CD14-positive monocyte (primary cell): Measurements from ENCODE around the gene SIGLEC7. TPM values are rescaled to one million over a fixed set of nuclear protein-coding genes. Genes with fewer than 3 reads are reported as not detected.
A peak's percentile ranks its signal among the peaks of the same experiment; 100 is the strongest.

Experiments
- DNase-seq, 3 donors: peaks; one replicate each; pipeline ENCODE4 v3.0.0-alpha.2; 2011 to 2022
- H2AFZ ChIP-seq: 2 replicates; pipeline ENCODE4 v1.6.0; 2012; ENCODE audit warnings: mild to moderate bottlenecking, low read depth, low read length, inconsistent platforms; ENCODE audit not compliant: insufficient read depth, poor library complexity, severe bottlenecking
- H3K27ac ChIP-seq, 2 donors: 1 replicate in 1 of 2; 2 replicates in 1 of 2; pipeline ENCODE4 v1.5.1; 2012 to 2013; ENCODE audit warnings: low read length in 2 of 2, control low read depth in 1 of 2, inconsistent platforms in 1 of 2, low read depth in 1 of 2, mild to moderate bottlenecking in 1 of 2
- H3K27me3 ChIP-seq, 2 donors: one replicate each; pipeline versions ENCODE4 v1.6.0 to v1.6.1; 2011 to 2013; ENCODE audit warnings: low read length in 2 of 2; ENCODE audit not compliant: control insufficient read depth in 2 of 2, insufficient read depth in 2 of 2
- H3K36me3 ChIP-seq, 2 donors: replicated peaks in 1 of 2; 1 replicate in 1 of 2; 2 replicates in 1 of 2; pipeline versions ENCODE4 v1.5.1 to v1.6.1; 2012 to 2013; ENCODE audit warnings: low read length in 2 of 2, control low read depth in 1 of 2, inconsistent platforms in 1 of 2, mild to moderate bottlenecking in 1 of 2; ENCODE audit not compliant: insufficient read depth in 2 of 2, control insufficient read depth in 1 of 2
- H3K4me1 ChIP-seq, 2 donors: 1 replicate in 1 of 2; 2 replicates in 1 of 2; pipeline versions ENCODE4 v1.5.1 to v1.6.1; 2012 to 2013; ENCODE audit warnings: low read length in 2 of 2, control low read depth in 1 of 2, inconsistent platforms in 1 of 2, mild to moderate bottlenecking in 1 of 2, moderate library complexity in 1 of 2; ENCODE audit not compliant: insufficient read depth in 2 of 2, control insufficient read depth in 1 of 2
- H3K4me2 ChIP-seq: replicated peaks from 2 replicates; pipeline ENCODE3; 2012; ENCODE audit warnings: low read length, moderate library complexity, mild to moderate bottlenecking; ENCODE audit not compliant: poor library complexity, severe bottlenecking; ENCODE audit errors: extremely low read depth
- H3K4me3 ChIP-seq, 3 experiments: fragments of 200-600 bp in 1 of 3; sonication (generic) in 1 of 3; replicated peaks in 1 of 3; 1 replicate in 2 of 3; 2 replicates in 1 of 3; pipeline ENCODE4 v1.5.1; 2011 to 2013; ENCODE audit warnings: low read length in 3 of 3, mild to moderate bottlenecking in 3 of 3, control low read depth in 2 of 3, low read depth in 2 of 3, inconsistent platforms in 1 of 3, moderate library complexity in 1 of 3
- H3K79me2 ChIP-seq: 2 replicates; pipeline ENCODE4 v1.6.0; 2012; ENCODE audit warnings: mild to moderate bottlenecking, control low read depth, inconsistent platforms, low read length, moderate library complexity; ENCODE audit not compliant: insufficient read depth
- H3K9ac ChIP-seq: 2 replicates; pipeline ENCODE4 v1.6.0; 2017; ENCODE audit warnings: low read length, mild to moderate bottlenecking; ENCODE audit not compliant: insufficient read depth, poor library complexity, severe bottlenecking
- H3K9me3 ChIP-seq, 2 donors: replicated peaks in 1 of 2; 1 replicate in 1 of 2; 2 replicates in 1 of 2; pipeline versions ENCODE4 v1.5.1 to v1.6.1; 2012 to 2013; ENCODE audit warnings: low read length in 2 of 2, control low read depth in 1 of 2; ENCODE audit not compliant: control insufficient read depth in 1 of 2, insufficient read depth in 1 of 2
- H4K20me1 ChIP-seq: 2 replicates; pipeline ENCODE4 v1.6.0; 2012; ENCODE audit warnings: mild to moderate bottlenecking, low read length, control low read depth, moderate library complexity; ENCODE audit not compliant: insufficient read depth
- H3K27ac Mint-ChIP-seq, 7 donors: one replicate each; pipeline ENCODE4 v1.8.0; 2020; ENCODE audit warnings: mild to moderate bottlenecking in 7 of 7, mixed read lengths in 7 of 7, moderate library complexity in 6 of 7, inconsistent platforms in 2 of 7
- H3K27me3 Mint-ChIP-seq, 3 donors: one replicate each; pipeline ENCODE4 v1.8.0; 2021 to 2022; ENCODE audit warnings: low read depth in 3 of 3, mild to moderate bottlenecking in 3 of 3, mixed read lengths in 3 of 3, moderate library complexity in 3 of 3, inconsistent platforms in 1 of 3
- H3K36me3 Mint-ChIP-seq, 2 donors: one replicate each; pipeline ENCODE4 v1.8.0; 2020; ENCODE audit warnings: mixed read lengths in 2 of 2, inconsistent platforms in 1 of 2, mild to moderate bottlenecking in 1 of 2
- H3K4me1 Mint-ChIP-seq: one replicate; pipeline ENCODE4 v1.8.0; 2020; ENCODE audit warnings: mild to moderate bottlenecking, mixed read lengths
- H3K4me3 Mint-ChIP-seq, 2 donors: one replicate each; pipeline ENCODE4 v1.8.0; 2020; ENCODE audit warnings: mild to moderate bottlenecking in 2 of 2, mixed read lengths in 2 of 2, moderate library complexity in 1 of 2
- H3K9me3 Mint-ChIP-seq, 7 donors: one replicate each; pipeline ENCODE4 v1.8.0; 2020 to 2022; ENCODE audit warnings: mixed read lengths in 7 of 7, mild to moderate bottlenecking in 6 of 7, moderate library complexity in 6 of 7, inconsistent platforms in 2 of 7
- WGBS: methylation state at CpG from one replicate; pipeline ENCODE4 v1.1.5; 2013; ENCODE audit warnings: missing lambda C conversion rate; ENCODE audit not compliant: insufficient coverage; 5-methylcytosine and 5-hydroxymethylcytosine counted together
- intact Hi-C, 2 donors: fragments of 100-400 bp; cut with micrococcal nuclease; formaldehyde crosslinking; loops; one replicate each; pipeline versions ENCODE4 v1.15.0 to v1.15.1; 2023
- polyA plus RNA-seq, 3 donors: library from polyadenylated mRNA; depleted of rRNA in 1 of 3; unstranded in 2 of 3; stranded (reverse) in 1 of 3; fragments of 300-500 nt in 2 of 3; fragments of >200 nt in 1 of 3; fragmentation: Illumina TruSeq in 2 of 3; gene quantifications; 1 replicate in 2 of 3; 2 replicates in 1 of 3; pipeline ENCODE4 v1.2.3, GENCODE V29; 2012 to 2021
- TF ChIP-seq, protein P1 (sequence below): fragments of 200-600 bp; IDR thresholded peaks from one replicate; pipeline ENCODE4 v1.8.0; 2022; ENCODE audit warnings: antibody characterized with exemption, mild to moderate bottlenecking

Gene SIGLEC7
- polyA plus RNA-seq, 3 donors = 71.8 to 93.3 (median 82.0) TPM

DNA sequence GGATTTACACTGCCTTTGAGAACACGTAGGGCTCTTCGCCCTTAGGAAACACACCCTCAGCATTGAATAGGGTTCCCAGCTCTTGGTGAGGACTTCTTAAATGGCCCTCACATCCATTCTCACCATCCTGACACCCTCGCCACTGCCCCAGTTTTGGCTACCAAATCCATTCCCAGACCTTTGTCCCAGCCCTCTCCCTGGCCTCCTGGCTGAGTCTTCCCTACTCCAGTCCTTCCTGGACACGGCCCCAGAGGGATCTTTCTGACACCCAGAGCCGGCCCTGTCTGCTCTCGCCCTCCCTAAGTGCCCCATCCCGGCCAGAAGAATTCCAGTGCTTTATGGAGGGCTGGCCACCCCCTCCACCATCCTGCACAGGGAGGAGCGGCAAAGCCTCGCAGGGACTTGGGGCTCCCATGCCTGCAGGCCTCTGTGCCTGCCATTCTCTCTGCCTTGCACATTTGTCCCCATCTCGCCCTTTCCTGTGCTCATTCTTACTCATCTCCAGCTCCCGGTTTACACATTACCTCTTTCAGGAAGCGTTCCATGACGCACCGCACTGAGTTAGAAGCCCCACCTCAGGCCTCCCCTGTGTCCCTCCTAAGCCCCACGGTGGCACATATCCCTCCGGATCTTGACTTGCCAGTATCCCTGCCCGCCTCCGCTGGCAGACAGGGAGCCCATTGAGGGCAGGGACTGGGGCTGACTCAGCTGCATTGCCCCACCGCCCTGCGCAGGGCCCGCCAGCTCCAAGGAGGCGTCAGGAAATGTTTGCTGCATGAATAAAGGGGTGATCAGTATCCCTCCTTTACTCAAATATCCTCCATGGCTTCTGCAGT, 48.4 kb upstream of the SIGLEC7 start:
- Histone ChIP-seq H3K27me3 (no peaks in the 10 kb centered on the region), H4K20me1 (no peaks in the 10 kb centered on the region), H2AFZ (no peak overlapping the region), H3K79me2 (no peaks in the 10 kb centered on the region), H3K27ac (no peak overlapping the region), H3K9me3 (no peaks in the 10 kb centered on the region), H3K36me3 (peaks cover 6 to 8% of the 10 kb centered on the region in 2 donors), H3K9ac (no peak overlapping the region), H3K4me1 (peaks cover 10% of the 10 kb centered on the region in 2 donors), H3K4me2 (no peak overlapping the region), H3K4me3 (no peak overlapping the region)
- Mint-ChIP-seq H3K27ac (peak overlapping the region in 2 of 7 donors; percentile 0 to 19), H3K4me1 (peaks cover 11% of the 10 kb centered on the region), H3K27me3 (peaks cover 3 to 17% (median 10%) of the 10 kb centered on the region in 3 donors), H3K9me3 (peaks cover 0 to 2% (median 0%) of the 10 kb centered on the region in 7 donors), H3K36me3 (peaks cover 3 to 17% of the 10 kb centered on the region in 2 donors), H3K4me3 (no peak overlapping the region)
- TF ChIP-seq, protein P1, sequence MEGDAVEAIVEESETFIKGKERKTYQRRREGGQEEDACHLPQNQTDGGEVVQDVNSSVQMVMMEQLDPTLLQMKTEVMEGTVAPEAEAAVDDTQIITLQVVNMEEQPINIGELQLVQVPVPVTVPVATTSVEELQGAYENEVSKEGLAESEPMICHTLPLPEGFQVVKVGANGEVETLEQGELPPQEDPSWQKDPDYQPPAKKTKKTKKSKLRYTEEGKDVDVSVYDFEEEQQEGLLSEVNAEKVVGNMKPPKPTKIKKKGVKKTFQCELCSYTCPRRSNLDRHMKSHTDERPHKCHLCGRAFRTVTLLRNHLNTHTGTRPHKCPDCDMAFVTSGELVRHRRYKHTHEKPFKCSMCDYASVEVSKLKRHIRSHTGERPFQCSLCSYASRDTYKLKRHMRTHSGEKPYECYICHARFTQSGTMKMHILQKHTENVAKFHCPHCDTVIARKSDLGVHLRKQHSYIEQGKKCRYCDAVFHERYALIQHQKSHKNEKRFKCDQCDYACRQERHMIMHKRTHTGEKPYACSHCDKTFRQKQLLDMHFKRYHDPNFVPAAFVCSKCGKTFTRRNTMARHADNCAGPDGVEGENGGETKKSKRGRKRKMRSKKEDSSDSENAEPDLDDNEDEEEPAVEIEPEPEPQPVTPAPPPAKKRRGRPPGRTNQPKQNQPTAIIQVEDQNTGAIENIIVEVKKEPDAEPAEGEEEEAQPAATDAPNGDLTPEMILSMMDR = no peak
- WGBS = 91% methylated on average over 15 of the region's 22 CpGs
- no peak for DNase-seq
- intact Hi-C loops = no loop called here

DNA sequence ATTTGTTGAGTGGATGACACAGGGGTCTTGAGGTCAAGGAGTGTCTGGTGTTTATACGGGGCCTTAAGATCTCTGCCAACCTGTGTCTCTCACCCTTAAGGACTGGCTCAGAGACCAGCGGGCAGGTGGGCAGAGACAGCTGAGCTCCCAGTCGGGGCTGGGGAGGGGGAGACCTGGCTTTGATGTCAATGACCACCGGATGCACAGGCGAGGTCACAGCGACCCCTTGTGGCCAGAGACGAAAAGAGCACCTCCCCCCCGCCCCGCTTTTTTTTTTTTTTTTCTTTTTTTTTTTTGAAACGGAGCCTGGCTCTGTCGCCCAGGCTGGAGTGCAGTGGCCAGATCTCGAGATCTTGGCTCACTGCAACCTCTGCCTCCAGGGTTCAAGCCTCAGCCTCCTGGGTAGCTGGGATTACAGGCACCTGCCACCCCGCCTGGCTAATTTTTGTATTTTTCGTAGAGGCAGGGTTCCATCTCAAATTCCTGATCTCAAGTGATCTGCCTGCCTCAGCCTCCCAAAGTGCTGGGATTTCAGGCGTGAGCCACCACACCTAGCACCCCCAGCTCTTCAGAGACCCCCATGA, 47.3 kb upstream of the SIGLEC7 start:
- H3K4me1 ChIP-seq = peaks cover 10 to 13% of the 10 kb centered on the region in 2 donors
- no peak overlapping the region for H3K4me3 ChIP-seq
- no peaks in the 10 kb centered on the region for H3K27me3 ChIP-seq
- TF ChIP-seq, protein P1 = peak; percentile 83
- Mint-ChIP-seq H3K36me3 (peaks cover 11 to 27% of the 10 kb centered on the region in 2 donors), H3K27ac (no peak overlapping the region), H3K4me3 (no peak overlapping the region), H3K4me1 (peaks cover 12% of the 10 kb centered on the region), H3K27me3 (peaks cover 5 to 15% (median 9%) of the 10 kb centered on the region in 3 donors), H3K9me3 (peaks cover 0 to 3% (median 0%) of the 10 kb centered on the region in 7 donors)
- no peak overlapping the region for H3K4me2 ChIP-seq
- DNase-seq = peak in 2 of 3 donors; percentile 10 to 41
- peaks cover 4% of the 10 kb centered on the region for H4K20me1 ChIP-seq
- intact Hi-C loops = no loop called here
- H3K36me3 ChIP-seq = peaks cover 6 to 16% of the 10 kb centered on the region in 2 donors
- H3K27ac ChIP-seq = no peak overlapping the region
- peaks cover 5% of the 10 kb centered on the region for H3K79me2 ChIP-seq
- H3K9ac ChIP-seq = no peak overlapping the region
- H3K9me3 ChIP-seq = no peaks in the 10 kb centered on the region
- WGBS = 70% methylated on average over 4 of the region's 15 CpGs
- H2AFZ ChIP-seq = no peak overlapping the region
